Common myeloid progenitor, CD34-positive (primary cell): ENCODE results near the gene TENT4A.

Experiments
- CTCF ChIA-PET: fragments of 350-600 bp; sonication (Branson Sonifier 250); formaldehyde crosslinking; loops from one replicate; lab custom pipeline; 2021; ENCODE audit warnings: antibody characterized with exemption; lab: Charles Lee
- POLR2A ChIA-PET: fragments of 350-600 bp; sonication (Branson Sonifier 250); formaldehyde crosslinking; loops from one replicate; lab custom pipeline; 2021; ENCODE audit warnings: antibody characterized with exemption; lab: Charles Lee
- DNase-seq, 3 donors: peaks; one replicate each; pipeline versions ENCODE4 v3.0.0 to v3.0.0-alpha.2; 2013
- H3K27ac ChIP-seq, 2 experiments: 1 replicate in 1 of 2; 2 replicates in 1 of 2; pipeline ENCODE4 v1.7.0; 2013; ENCODE audit warnings: inconsistent platforms in 2 of 2, low read length in 2 of 2, mild to moderate bottlenecking in 2 of 2, low read depth in 1 of 2, moderate library complexity in 1 of 2; ENCODE audit not compliant: severe bottlenecking in 2 of 2, insufficient read depth in 1 of 2, poor library complexity in 1 of 2
- H3K27me3 ChIP-seq, 5 experiments: replicated peaks in 2 of 5; 1 replicate in 3 of 5; 2 replicates in 2 of 5; pipeline versions ENCODE4 v1.6.1 to v1.7.0; 2013; ENCODE audit warnings: low read length in 4 of 5, mild to moderate bottlenecking in 2 of 5, moderate library complexity in 2 of 5, inconsistent platforms in 1 of 5; ENCODE audit not compliant: insufficient read depth in 5 of 5, control insufficient read depth in 4 of 5
- H3K36me3 ChIP-seq, 4 experiments: 1 replicate in 2 of 4; 2 replicates in 2 of 4; pipeline versions ENCODE4 v1.6.1 to v1.7.0; 2013; ENCODE audit warnings: low read length in 3 of 4, control low read depth in 1 of 4, mild to moderate bottlenecking in 1 of 4; ENCODE audit not compliant: control insufficient read depth in 4 of 4, insufficient read depth in 4 of 4
- H3K4me1 ChIP-seq, 4 experiments: 1 replicate in 3 of 4; 2 replicates in 1 of 4; pipeline versions ENCODE4 v1.6.1 to v1.7.1; 2013; ENCODE audit warnings: low read length in 3 of 4, mild to moderate bottlenecking in 3 of 4, control low read depth in 1 of 4, inconsistent platforms in 1 of 4, moderate library complexity in 1 of 4; ENCODE audit not compliant: control insufficient read depth in 4 of 4, insufficient read depth in 4 of 4; ENCODE audit errors: control extremely low read depth in 1 of 4
- H3K4me3 ChIP-seq, 7 experiments: 1 replicate in 4 of 7; 2 replicates in 3 of 7; pipeline versions ENCODE4 v1.5.1 to v1.7.0; 2013; ENCODE audit warnings: mild to moderate bottlenecking in 7 of 7, low read length in 6 of 7, moderate library complexity in 6 of 7, inconsistent platforms in 2 of 7, low read depth in 2 of 7, control low read depth in 1 of 7; ENCODE audit not compliant: insufficient read depth in 4 of 7, control insufficient read depth in 1 of 7; ENCODE audit errors: extremely low read depth in 1 of 7
- H3K9me3 ChIP-seq, 5 experiments: 1 replicate in 4 of 5; 2 replicates in 1 of 5; pipeline versions ENCODE4 v1.6.1 to v1.7.1; 2013; ENCODE audit warnings: low read length in 4 of 5, mild to moderate bottlenecking in 2 of 5, inconsistent platforms in 1 of 5, low read depth in 1 of 5, moderate library complexity in 1 of 5; ENCODE audit not compliant: control insufficient read depth in 4 of 5, insufficient read depth in 2 of 5; ENCODE audit errors: control extremely low read depth in 1 of 5
- WGBS: methylation state at CpG from one replicate; pipeline ENCODE4 v1.1.5; 2013; ENCODE audit not compliant: insufficient coverage; 5-methylcytosine and 5-hydroxymethylcytosine counted together

TENT4A gene

GRCh38 chr5:6724321-6724929 lies 11.2 kb downstream of the TENT4A start:
- peaks cover 0 to 48% (median 9%) of the 10 kb centered on the region in 4 experiments for H3K36me3 ChIP-seq
- ChIA-PET POLR2A (no interaction called here), CTCF (interaction anchor here (1.8 kb wide), 1 partner anchor 21 kb away, joined by 5 read pairs; no protein-coding TSS in a partner anchor)
- DNase-seq, result no peak
- H3K4me1 ChIP-seq, result peaks cover 15 to 57% (median 49%) of the 10 kb centered on the region in 4 experiments
- H3K27me3 ChIP-seq, result no peaks in the 10 kb centered on the region
- WGBS, result 98% methylated on average over 8 of the region's 8 CpGs
- no peak overlapping the region for H3K27ac ChIP-seq
- no peaks in the 10 kb centered on the region for H3K9me3 ChIP-seq
- no peak overlapping the region for H3K4me3 ChIP-seq

GRCh38 chr5:6725421-6725820 lies 12.2 kb downstream of the TENT4A start:
- no peaks in the 10 kb centered on the region for H3K9me3 ChIP-seq
- POLR2A ChIA-PET, result no interaction called here
- 92% methylated on average over 2 of the region's 4 CpGs for WGBS
- H3K27me3 ChIP-seq, result no peaks in the 10 kb centered on the region
- no peak overlapping the region for H3K4me3 ChIP-seq
- H3K4me1 ChIP-seq, result peaks cover 15 to 59% (median 50%) of the 10 kb centered on the region in 4 experiments
- CTCF ChIA-PET, result interaction anchor here (1.0 to 1.8 kb wide), 3 partner anchors 20 to 102 kb away, joined by 3 to 5 read pairs (median 4); no protein-coding TSS in a partner anchor
- H3K36me3 ChIP-seq, result peaks cover 0 to 44% (median 9%) of the 10 kb centered on the region in 4 experiments
- no peak overlapping the region for H3K27ac ChIP-seq
- DNase-seq, result no peak

- Histone ChIP-seq H3K4me1 (peaks cover 15 to 56% (median 46%) of the 10 kb centered on the region in 4 experiments), H3K4me3 (no peak overlapping the region), H3K36me3 (peaks cover 0 to 45% (median 9%) of the 10 kb centered on the region in 4 experiments), H3K27me3 (no peaks in the 10 kb centered on the region), H3K27ac (no peak overlapping the region), H3K9me3 (no peaks in the 10 kb centered on the region)
- ChIA-PET CTCF (interaction anchor here (1.3 to 1.8 kb wide), 2 partner anchors 19 to 102 kb away, joined by 4 to 5 read pairs; no protein-coding TSS in a partner anchor), POLR2A (no interaction called here)
- DNase-seq, result no peak
- 96% methylated on average over 8 of the region's 9 CpGs for WGBS
Measured at GRCh38 chr5:6726006-6726405, 12.8 kb downstream of the TENT4A start.

GRCh38 chr5:6727231-6727630 lies 14.0 kb downstream of the TENT4A start:
- ChIA-PET CTCF (interaction anchor here (1.0 to 7.5 kb wide), 3 partner anchors 10 to 18 kb away, joined by 3 to 52 read pairs (median 3); no protein-coding TSS in a partner anchor), POLR2A (no interaction called here)
- Histone ChIP-seq H3K27ac (no peak overlapping the region), H3K9me3 (no peaks in the 10 kb centered on the region), H3K36me3 (peaks cover 0 to 51% (median 9%) of the 10 kb centered on the region in 4 experiments), H3K4me3 (no peak overlapping the region), H3K27me3 (no peaks in the 10 kb centered on the region), H3K4me1 (peaks cover 9 to 52% (median 40%) of the 10 kb centered on the region in 4 experiments)
- 97% methylated on average over 8 of the region's 8 CpGs for WGBS
- no peak for DNase-seq

- no peak overlapping the region for H3K27ac ChIP-seq
- no peak overlapping the region for H3K4me3 ChIP-seq
- peaks cover 0 to 55% (median 9%) of the 10 kb centered on the region in 4 experiments for H3K36me3 ChIP-seq
- POLR2A ChIA-PET, result no interaction called here
- H3K27me3 ChIP-seq, result no peaks in the 10 kb centered on the region
- peaks cover 2 to 52% (median 39%) of the 10 kb centered on the region in 4 experiments for H3K4me1 ChIP-seq
- 96% methylated on average over 14 of the region's 17 CpGs for WGBS
- H3K9me3 ChIP-seq, result no peaks in the 10 kb centered on the region
- CTCF ChIA-PET, result interaction anchor here (0.9 to 7.5 kb wide), 8 partner anchors 10 to 42 kb away, joined by 3 to 52 read pairs (median 3); no protein-coding TSS in a partner anchor
- DNase-seq, result no peak
Measured at GRCh38 chr5:6728011-6728794, 15.0 kb downstream of the TENT4A start.

GRCh38 chr5:6728795-6729183 lies 15.6 kb downstream of the TENT4A start:
- WGBS, result no CpG with 5 or more reads among the region's 1 CpG
- H3K36me3 ChIP-seq, result peaks cover 0 to 52% (median 9%) of the 10 kb centered on the region in 4 experiments
- ChIA-PET POLR2A (no interaction called here), CTCF (interaction anchor here (0.9 to 7.5 kb wide), 10 partner anchors 9 to 96 kb away, joined by 3 to 52 read pairs (median 3); partner anchors contain the start of genes NSUN2 and SRD5A1)
- no peaks in the 10 kb centered on the region for H3K9me3 ChIP-seq
- H3K27ac ChIP-seq, result no peak overlapping the region
- H3K4me3 ChIP-seq, result no peak overlapping the region
- DNase-seq, result no peak
- peaks cover 2 to 46% (median 33%) of the 10 kb centered on the region in 4 experiments for H3K4me1 ChIP-seq
- H3K27me3 ChIP-seq, result no peaks in the 10 kb centered on the region
